Stimulated activated CD8-positive, alpha-beta memory T cell treated with anti-CD3 and anti-CD28 coated beads, Interleukin-12 subunit alpha, Interleukin-12 subunit beta, amount 100 ng/mL, for 4 hours (primary cell): ENCODE measurements around the gene CRTC2.

ENCODE experiments used
- DNase-seq: peaks from one replicate; pipeline ENCODE4 v3.0.0-alpha.2; 2020; ENCODE audit warnings: low read depth

CRTC2 gene

GRCh38 chr1:153946622-153947241 is 11.7 kb downstream of the CRTC2 start, which contains the start of gene DENND4B:
TSS of gene DENND4B (minus strand) at chr1:153946718. CDS start at chr1:153944374, 2,344 bp downstream.
- peak; percentile 68 for DNase-seq

- DNase-seq = peak; percentile 59
Measured at GRCh38 chr1:153945795-153946621, 12.4 kb downstream of the CRTC2 start.

GRCh38 chr1:153945131-153945794 is 13.1 kb downstream of the CRTC2 start:
- DNase-seq = peak; percentile 66

GRCh38 chr1:153944827-153945117 is 13.6 kb downstream of the CRTC2 start:
- no peak for DNase-seq

GRCh38 chr1:153944005-153944826 is 14.2 kb downstream of the CRTC2 start:
- DNase-seq = no peak

- DNase-seq = no peak
Measured at GRCh38 chr1:153942766-153943549, 15.5 kb downstream of the CRTC2 start.

GRCh38 chr1:153941826-153942725 is 16.3 kb downstream of the CRTC2 start:
- no peak for DNase-seq

GRCh38 chr1:153940756-153941155 is 17.7 kb downstream of the CRTC2 start:
- no peak for DNase-seq

- DNase-seq = no peak
Measured at GRCh38 chr1:153939476-153939875, 18.9 kb downstream of the CRTC2 start.

- DNase-seq = no peak
Measured at GRCh38 chr1:153938996-153939395, 19.4 kb downstream of the CRTC2 start.

- DNase-seq = no peak
Measured at GRCh38 chr1:153937331-153937730, 21.1 kb downstream of the CRTC2 start.

GRCh38 chr1:153936011-153936802 is 22.2 kb downstream of the CRTC2 start:
- no peak for DNase-seq

GRCh38 chr1:153934746-153935145 is 23.7 kb downstream of the CRTC2 start:
- no peak for DNase-seq

GRCh38 chr1:153933955-153934354 is 24.5 kb downstream of the CRTC2 start:
- DNase-seq = no peak

GRCh38 chr1:153933430-153933829 is 25.0 kb downstream of the CRTC2 start:
- no peak for DNase-seq

GRCh38 chr1:153932156-153933131 is 26.0 kb downstream of the CRTC2 start:
- DNase-seq = no peak

GRCh38 chr1:153929981-153930948 is 28.1 kb downstream of the CRTC2 start:
- DNase-seq = no peak
